T-helper 2 cell treated with Interferon-gamma antibody and Interleukin-4, amounts not matched to agents 5 μg/mL and 100 μg/mL, for 36 hours (primary cell): ENCODE data around the gene ANKLE2.
"Not testable (repeated sequence)": the region's sequence is repeated elsewhere in the genome, so short reads cannot be mapped to it uniquely, and the experiment has no call there.

Experiments
- DNase-seq: peaks from one replicate; pipeline ENCODE4 v3.0.0; 2021; ENCODE audit warnings: low spot score
- H3K27ac Mint-ChIP-seq: one replicate; pipeline ENCODE4 v1.8.0; 2021; ENCODE audit warnings: mild to moderate bottlenecking, mixed read lengths
- H3K27me3 Mint-ChIP-seq: one replicate; pipeline ENCODE4 v1.8.0; 2021; ENCODE audit warnings: low read depth, mixed read lengths
- H3K36me3 Mint-ChIP-seq: one replicate; pipeline ENCODE4 v1.8.0; 2021; ENCODE audit warnings: low read depth, mixed read lengths
- H3K4me1 Mint-ChIP-seq: one replicate; pipeline ENCODE4 v1.8.0; 2021; ENCODE audit warnings: low read depth, mixed read lengths
- H3K4me3 Mint-ChIP-seq: one replicate; pipeline ENCODE4 v1.8.0; 2022; ENCODE audit warnings: mild to moderate bottlenecking, moderate library complexity, mixed read lengths
- H3K9me3 Mint-ChIP-seq: one replicate; pipeline ENCODE4 v1.8.0; 2021; ENCODE audit warnings: mixed read lengths

ANKLE2 gene

GRCh38 chr12:132761032-132761920 is at the start of gene ANKLE2:
Gene ANKLE2 (minus strand): TSS chr12:132761832. CDS start chr12:132761798, 34 bp downstream.
- H3K36me3 Mint-ChIP-seq = peaks cover 24% of the 10 kb centered on the region
- peak within 1 kb of the TSS; percentile 96 for H3K27ac Mint-ChIP-seq
- peaks cover 27% of the 10 kb centered on the region for H3K4me1 Mint-ChIP-seq
- H3K4me3 Mint-ChIP-seq = peak within 1 kb of the TSS; percentile 95
- H3K27me3 Mint-ChIP-seq = no peaks in the 10 kb centered on the region
- DNase-seq = peak; percentile 78
- H3K9me3 Mint-ChIP-seq = no peaks in the 10 kb centered on the region

DNA sequence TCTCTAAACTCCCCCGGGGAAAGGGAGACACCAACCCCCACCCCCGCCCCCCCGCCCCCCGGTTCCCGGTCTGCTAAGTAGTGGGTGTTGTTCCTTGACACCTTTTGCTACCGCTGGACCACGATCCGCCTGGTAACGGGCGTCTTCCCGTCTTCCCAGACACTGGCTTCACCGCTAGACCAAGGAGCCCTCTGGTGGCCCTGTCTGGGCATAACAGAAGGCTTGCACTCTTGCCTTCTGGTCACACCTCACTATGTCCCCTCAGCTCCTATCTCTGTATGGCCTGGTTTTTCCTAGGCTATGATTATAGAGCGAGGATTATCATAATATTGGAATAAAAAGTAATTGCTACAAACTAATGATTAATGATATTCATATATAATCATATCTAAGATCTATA is 47.8 kb upstream of the ANKLE2 start:
- not testable (repeated sequence) for H3K4me1 Mint-ChIP-seq, H3K27ac Mint-ChIP-seq, H3K4me3 Mint-ChIP-seq, H3K27me3 Mint-ChIP-seq, DNase-seq, H3K9me3 Mint-ChIP-seq
- H3K36me3 Mint-ChIP-seq = peaks cover 50% of the 10 kb centered on the region

- DNase-seq = no peak
- Mint-ChIP-seq H3K36me3 (peaks cover 52% of the 10 kb centered on the region), H3K27me3 (no peaks in the 10 kb centered on the region), H3K27ac (no peak overlapping the region), H3K4me1 (peaks cover 8% of the 10 kb centered on the region), H3K4me3 (no peak overlapping the region), H3K9me3 (no peaks in the 10 kb centered on the region)
Measured at GRCh38 chr12:132807295-132808092, 45.9 kb upstream of the ANKLE2 start.

DNA sequence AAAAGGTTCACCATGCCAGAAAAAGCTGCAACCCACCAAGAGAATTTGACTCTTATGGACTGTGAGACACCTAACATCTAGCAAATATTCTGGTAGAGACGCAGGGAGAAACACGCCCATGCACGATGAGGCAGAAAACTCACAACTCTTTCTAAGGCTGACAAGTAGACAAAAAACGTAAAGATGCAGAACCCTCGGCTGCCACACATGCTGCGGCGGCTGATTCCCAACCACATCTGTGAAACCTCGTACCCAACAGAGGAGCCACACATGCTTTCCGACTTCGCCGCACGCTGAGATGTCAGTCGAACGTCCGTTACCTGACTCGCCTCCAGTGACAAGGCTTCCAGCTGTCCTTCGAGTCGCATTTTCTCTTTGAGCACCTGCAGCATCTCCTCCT is 45.2 kb upstream of the ANKLE2 start:
- H3K9me3 Mint-ChIP-seq = no peaks in the 10 kb centered on the region
- H3K4me1 Mint-ChIP-seq = peaks cover 6% of the 10 kb centered on the region
- H3K27ac Mint-ChIP-seq = no peak overlapping the region
- peak; percentile 8 for DNase-seq
- H3K36me3 Mint-ChIP-seq = peaks cover 47% of the 10 kb centered on the region
- no peak overlapping the region for H3K4me3 Mint-ChIP-seq
- H3K27me3 Mint-ChIP-seq = no peaks in the 10 kb centered on the region

- Mint-ChIP-seq H3K4me3 (no peak overlapping the region), H3K27me3 (no peaks in the 10 kb centered on the region), H3K9me3 (no peaks in the 10 kb centered on the region), H3K36me3 (peaks cover 53% of the 10 kb centered on the region), H3K27ac (no peak overlapping the region), H3K4me1 (peaks cover 6% of the 10 kb centered on the region)
- DNase-seq = no peak
Measured at GRCh38 chr12:132804426-132804861, 42.8 kb upstream of the ANKLE2 start.

DNA sequence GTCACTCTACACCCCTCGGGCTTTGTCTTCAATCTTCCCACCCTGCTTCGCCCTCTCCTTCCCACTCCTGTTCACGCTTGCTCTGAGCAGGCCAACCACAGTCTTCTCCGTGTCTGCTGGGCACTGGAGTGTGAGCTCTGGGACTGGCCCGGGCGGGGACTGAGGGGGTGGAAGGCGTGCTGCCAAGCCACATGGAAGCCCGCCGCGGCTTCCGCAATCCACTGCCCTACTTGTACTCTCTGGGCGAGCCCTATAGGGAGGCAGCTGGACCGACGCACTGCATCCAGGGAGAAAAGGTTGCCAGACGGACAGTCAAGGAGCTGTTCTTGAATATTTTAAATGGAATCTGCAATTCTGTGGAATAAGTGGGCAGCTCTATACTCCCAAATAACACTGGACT is 42.3 kb upstream of the ANKLE2 start:
- peaks cover 51% of the 10 kb centered on the region for H3K36me3 Mint-ChIP-seq
- H3K4me1 Mint-ChIP-seq = peaks cover 6% of the 10 kb centered on the region
- H3K4me3 Mint-ChIP-seq = no peak overlapping the region
- no peak overlapping the region for H3K27ac Mint-ChIP-seq
- no peaks in the 10 kb centered on the region for H3K27me3 Mint-ChIP-seq
- no peaks in the 10 kb centered on the region for H3K9me3 Mint-ChIP-seq
- no peak for DNase-seq

DNA sequence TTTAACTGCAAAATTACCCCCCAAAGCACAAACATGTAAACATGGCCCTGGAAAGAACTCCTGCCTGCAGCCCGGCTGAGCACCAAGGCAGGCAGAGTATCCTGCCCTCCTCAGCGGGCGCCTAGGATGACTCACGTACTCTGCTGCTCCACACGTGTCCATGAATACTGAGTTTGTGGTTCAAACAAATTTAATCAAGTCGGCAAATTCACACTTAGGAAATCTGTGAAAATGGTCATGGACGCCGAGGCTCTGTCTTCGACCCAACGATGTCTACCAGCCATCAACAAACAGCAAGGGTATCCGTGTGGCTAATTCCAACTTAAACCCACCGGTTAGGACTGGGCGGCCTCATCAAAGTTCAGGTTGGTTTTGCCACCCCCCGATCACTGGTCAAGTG is 41.5 kb upstream of the ANKLE2 start:
- peaks cover 48% of the 10 kb centered on the region for H3K36me3 Mint-ChIP-seq

GRCh38 chr12:132801741-132802140 is 40.1 kb upstream of the ANKLE2 start:
- Mint-ChIP-seq H3K4me3 (no peak overlapping the region), H3K27me3 (no peaks in the 10 kb centered on the region)

More for the DNA sequence above, 41.5 kb upstream of the ANKLE2 start:
- no peak overlapping the region for H3K27ac Mint-ChIP-seq
- H3K4me1 Mint-ChIP-seq = peaks cover 6% of the 10 kb centered on the region
- no peak for DNase-seq
- H3K9me3 Mint-ChIP-seq = no peaks in the 10 kb centered on the region
- H3K27me3 Mint-ChIP-seq = no peaks in the 10 kb centered on the region
- H3K4me3 Mint-ChIP-seq = no peak overlapping the region

GRCh38 chr12:132798836-132799235 is 37.2 kb upstream of the ANKLE2 start:
- no peak overlapping the region for H3K4me3 Mint-ChIP-seq
- H3K27ac Mint-ChIP-seq = no peak overlapping the region
- H3K9me3 Mint-ChIP-seq = no peaks in the 10 kb centered on the region
- H3K4me1 Mint-ChIP-seq = no peaks in the 10 kb centered on the region
- DNase-seq = no peak
- peaks cover 51% of the 10 kb centered on the region for H3K36me3 Mint-ChIP-seq
- no peaks in the 10 kb centered on the region for H3K27me3 Mint-ChIP-seq

More at GRCh38 chr12:132801741-132802140, 40.1 kb upstream of the ANKLE2 start:
- no peak for DNase-seq
- Mint-ChIP-seq H3K4me1 (peaks cover 4% of the 10 kb centered on the region), H3K9me3 (no peaks in the 10 kb centered on the region), H3K27ac (no peak overlapping the region), H3K36me3 (peaks cover 42% of the 10 kb centered on the region)

- no peaks in the 10 kb centered on the region for H3K4me1 Mint-ChIP-seq
- H3K4me3 Mint-ChIP-seq = no peak overlapping the region
- peaks cover 49% of the 10 kb centered on the region for H3K36me3 Mint-ChIP-seq
- DNase-seq = no peak
- no peak overlapping the region for H3K27ac Mint-ChIP-seq
- H3K27me3 Mint-ChIP-seq = no peaks in the 10 kb centered on the region
- H3K9me3 Mint-ChIP-seq = no peaks in the 10 kb centered on the region
Measured at GRCh38 chr12:132797820-132798570, 36.4 kb upstream of the ANKLE2 start.

DNA sequence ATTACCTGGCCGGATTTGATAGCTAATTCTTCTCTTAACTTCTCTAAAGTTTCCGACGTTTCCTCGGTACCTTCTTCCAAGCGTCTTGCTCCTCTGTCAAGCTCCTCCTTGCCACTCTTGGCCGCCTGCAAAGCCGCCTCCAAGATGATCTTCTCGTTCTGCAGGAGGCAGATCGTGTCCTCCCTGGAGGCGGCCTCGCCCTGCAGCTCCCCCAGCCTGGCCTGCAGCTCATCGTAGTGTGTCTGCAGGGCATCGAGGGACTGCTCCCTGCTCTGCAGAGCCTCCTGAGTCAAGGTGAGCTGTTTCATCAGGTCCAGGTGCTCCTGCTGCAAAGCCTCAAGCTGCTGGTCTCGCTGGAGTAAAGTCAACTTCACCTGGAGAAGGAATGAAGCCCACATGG is 34.2 kb upstream of the ANKLE2 start:
- Mint-ChIP-seq H3K4me1 (no peaks in the 10 kb centered on the region), H3K9me3 (no peaks in the 10 kb centered on the region), H3K4me3 (no peak overlapping the region), H3K27me3 (no peaks in the 10 kb centered on the region), H3K27ac (no peak overlapping the region), H3K36me3 (peaks cover 52% of the 10 kb centered on the region)
- no peak for DNase-seq

GRCh38 chr12:132791940-132792339 is 30.3 kb upstream of the ANKLE2 start:
- H3K4me3 Mint-ChIP-seq, H3K27me3 Mint-ChIP-seq, DNase-seq, H3K27ac Mint-ChIP-seq, H3K4me1 Mint-ChIP-seq, H3K9me3 Mint-ChIP-seq: not testable (repeated sequence)
- H3K36me3 Mint-ChIP-seq = peaks cover 59% of the 10 kb centered on the region

DNA sequence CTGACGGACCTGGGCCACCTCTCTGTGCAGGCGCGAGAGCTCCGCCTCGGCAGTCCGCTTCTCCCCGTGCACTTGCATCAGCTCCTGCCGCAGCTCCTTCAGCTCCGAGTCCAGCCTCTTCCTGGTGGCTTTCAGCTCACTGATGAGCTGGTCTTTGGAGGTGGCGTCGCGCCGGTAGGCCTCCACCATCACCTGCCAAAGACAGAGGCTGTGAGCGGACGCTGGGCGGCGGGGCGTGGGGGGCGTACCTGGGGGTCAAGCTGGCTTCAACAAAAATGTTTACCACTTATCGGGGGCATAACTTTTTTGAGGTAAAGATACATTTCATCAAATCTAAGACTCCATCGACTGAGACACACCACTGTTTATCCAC is 27.5 kb upstream of the ANKLE2 start:
- peaks cover 55% of the 10 kb centered on the region for H3K36me3 Mint-ChIP-seq
- no peaks in the 10 kb centered on the region for H3K27me3 Mint-ChIP-seq
- no peaks in the 10 kb centered on the region for H3K9me3 Mint-ChIP-seq
- peak overlapping the region; percentile 52 for H3K27ac Mint-ChIP-seq
- DNase-seq = no peak
- H3K4me1 Mint-ChIP-seq = no peaks in the 10 kb centered on the region
- H3K4me3 Mint-ChIP-seq = no peak overlapping the region
